ENCODE data around the gene GRIA4.
A peak's percentile ranks its signal among the peaks of the same experiment; 100 is the strongest.

Gene GRIA4

DNA sequence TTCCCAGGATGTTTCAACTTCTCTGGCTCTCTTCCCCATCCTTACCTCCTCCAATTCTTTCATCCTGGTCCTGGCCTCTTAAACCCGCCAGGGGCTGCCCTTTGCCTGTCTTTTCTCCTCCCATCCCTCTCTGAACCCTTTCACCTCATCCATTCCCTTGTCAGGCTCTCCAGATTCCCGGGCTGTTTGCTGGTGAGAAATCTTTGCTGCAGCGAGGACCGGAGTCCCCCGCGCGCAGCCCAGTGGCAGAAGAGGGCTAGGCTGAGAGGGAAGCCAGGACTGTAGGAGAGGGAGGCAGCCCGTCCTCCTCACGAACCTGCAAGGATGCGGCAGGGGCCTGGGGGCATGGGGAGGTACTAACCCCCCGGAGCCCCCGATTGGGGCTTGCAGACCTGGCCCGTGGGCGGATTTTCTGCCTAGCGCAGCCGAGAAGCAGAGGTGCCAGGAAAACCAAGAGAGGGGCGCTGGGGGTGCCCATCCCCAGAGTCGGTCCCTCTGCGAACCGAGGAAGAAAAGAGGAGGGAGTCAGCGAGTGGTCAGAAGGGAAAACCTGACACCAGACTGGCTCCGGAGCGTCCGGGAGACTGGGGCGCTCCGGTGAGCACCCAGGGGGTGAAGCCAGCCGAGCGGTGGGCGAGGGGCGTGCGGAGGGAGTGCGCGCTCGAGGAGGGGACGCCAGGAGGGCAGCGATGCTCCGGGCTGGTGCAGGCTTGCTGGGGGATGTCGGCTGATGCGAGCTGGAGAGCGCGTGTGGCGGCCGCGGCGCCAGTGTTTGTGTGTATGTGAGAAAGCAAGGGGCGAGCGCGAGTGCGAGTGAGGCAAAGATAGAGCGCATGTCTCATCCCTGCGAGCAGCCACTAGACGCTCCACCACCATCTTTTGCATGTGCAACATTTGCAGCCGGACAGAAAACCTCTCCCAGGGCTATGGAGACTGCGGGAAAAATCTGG, at the start of gene GRIA4:
GRIA4 (plus strand) TSS at position 242 of the 950 bp plus-strand sequence. CDS start 925 bp downstream, outside the sequence.
- peak; percentile 38 for DNase-seq (ENCODE audit: low read depth)
- TF ChIP-seq, protein P1, sequence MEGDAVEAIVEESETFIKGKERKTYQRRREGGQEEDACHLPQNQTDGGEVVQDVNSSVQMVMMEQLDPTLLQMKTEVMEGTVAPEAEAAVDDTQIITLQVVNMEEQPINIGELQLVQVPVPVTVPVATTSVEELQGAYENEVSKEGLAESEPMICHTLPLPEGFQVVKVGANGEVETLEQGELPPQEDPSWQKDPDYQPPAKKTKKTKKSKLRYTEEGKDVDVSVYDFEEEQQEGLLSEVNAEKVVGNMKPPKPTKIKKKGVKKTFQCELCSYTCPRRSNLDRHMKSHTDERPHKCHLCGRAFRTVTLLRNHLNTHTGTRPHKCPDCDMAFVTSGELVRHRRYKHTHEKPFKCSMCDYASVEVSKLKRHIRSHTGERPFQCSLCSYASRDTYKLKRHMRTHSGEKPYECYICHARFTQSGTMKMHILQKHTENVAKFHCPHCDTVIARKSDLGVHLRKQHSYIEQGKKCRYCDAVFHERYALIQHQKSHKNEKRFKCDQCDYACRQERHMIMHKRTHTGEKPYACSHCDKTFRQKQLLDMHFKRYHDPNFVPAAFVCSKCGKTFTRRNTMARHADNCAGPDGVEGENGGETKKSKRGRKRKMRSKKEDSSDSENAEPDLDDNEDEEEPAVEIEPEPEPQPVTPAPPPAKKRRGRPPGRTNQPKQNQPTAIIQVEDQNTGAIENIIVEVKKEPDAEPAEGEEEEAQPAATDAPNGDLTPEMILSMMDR (conservative IDR thresholded peaks at IDR 0.05; ENCODE audit: low read length), result no peak; the same call in 1 of the 2 replicates
- H3K4me3 ChIP-seq (ENCODE audit: low read length), result peak within 1 kb of the TSS; percentile 44

DNA sequence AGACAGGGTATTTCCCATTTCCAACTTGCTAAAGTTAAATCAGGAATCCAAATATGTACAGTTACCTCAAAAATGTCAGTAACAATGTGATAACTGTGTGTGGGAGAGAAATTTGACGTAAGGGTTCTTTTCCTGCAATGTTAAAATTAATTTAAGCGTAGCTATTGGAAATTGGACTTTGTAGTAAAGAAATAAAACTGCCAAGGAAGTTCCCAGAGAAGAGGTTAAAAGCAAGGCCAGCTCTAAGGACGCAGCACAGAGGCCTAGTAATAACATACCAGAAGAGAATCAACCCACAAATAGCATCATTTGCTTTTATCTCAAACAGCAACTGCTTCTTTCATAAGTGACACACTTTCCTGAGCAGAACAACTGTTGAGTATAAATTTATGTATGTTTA, 36.8 kb upstream of the GRIA4 start:
- DNase-seq (ENCODE audit: low read depth), result no peak
- no peak overlapping the region for H3K4me3 ChIP-seq (ENCODE audit: low read length)
- TF ChIP-seq, protein P1 (conservative IDR thresholded peaks at IDR 0.05; ENCODE audit: low read length), result no peak

DNA sequence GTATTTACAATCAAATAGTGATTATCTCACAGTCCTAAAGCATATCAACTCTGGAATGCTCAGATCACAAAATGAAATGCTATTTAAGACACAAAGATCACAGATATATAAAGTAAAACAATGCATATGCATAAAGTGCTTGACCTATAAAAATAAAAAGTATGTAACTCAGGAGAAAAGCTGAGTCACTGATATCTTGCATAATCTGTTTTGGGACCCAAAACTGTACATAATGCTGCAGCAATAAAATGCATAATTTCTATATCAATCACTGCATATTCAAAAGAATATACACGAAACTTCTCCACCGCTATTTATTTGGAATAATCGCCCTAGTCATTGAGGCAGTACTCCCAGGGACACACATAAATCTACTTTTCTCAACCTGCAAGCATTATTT, 34.9 kb upstream of the GRIA4 start:
- H3K4me3 ChIP-seq (ENCODE audit: low read length), result no peak overlapping the region
- TF ChIP-seq, protein P1 (conservative IDR thresholded peaks at IDR 0.05; ENCODE audit: low read length), result no peak

DNA sequence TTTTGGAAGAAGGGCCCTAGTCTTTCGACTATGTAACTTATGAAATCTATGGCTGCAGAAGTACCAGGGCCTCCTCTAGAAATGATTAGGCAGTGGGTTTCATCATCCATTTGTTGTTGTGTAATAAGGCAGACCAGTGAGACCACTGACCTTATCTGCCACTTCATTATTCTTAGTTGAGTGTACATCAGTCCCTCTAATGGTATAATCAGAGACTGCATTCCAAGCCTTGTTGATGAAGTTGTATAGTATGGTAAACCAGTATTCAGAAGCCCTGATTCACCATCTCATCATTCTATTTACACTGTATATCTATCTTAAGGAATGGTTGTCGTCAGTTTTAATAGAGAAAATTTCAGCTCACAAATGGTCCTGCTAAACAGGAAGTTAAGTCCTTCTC, 32.2 kb upstream of the GRIA4 start:
- H3K4me3 ChIP-seq (ENCODE audit: low read length), result no peak overlapping the region
- DNase-seq (ENCODE audit: low read depth), result no peak
- TF ChIP-seq, protein P1 (conservative IDR thresholded peaks at IDR 0.05; ENCODE audit: low read length), result no peak

More for the DNA sequence above, 34.9 kb upstream of the GRIA4 start:
- no peak for DNase-seq (ENCODE audit: low read depth)

DNA sequence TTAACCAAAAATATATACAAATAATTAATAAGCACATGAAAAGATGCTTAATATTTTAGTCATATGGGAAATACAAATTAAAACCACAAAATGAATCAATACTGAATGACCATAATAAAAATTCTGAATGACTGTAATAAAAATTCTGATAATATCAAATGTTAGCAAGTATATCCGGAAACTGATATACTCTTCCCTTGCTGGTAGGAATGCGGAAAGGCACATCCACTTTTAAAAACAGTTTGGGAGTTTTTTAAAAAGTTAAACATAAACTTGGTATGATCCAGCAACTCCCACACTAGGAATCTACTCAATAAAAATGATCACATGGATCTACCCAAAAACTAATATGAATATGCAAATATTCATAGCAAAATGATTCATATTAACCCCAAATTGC, 30.8 kb upstream of the GRIA4 start:
- TF ChIP-seq, protein P1 (conservative IDR thresholded peaks at IDR 0.05; ENCODE audit: low read length), result no peak
- no peak for DNase-seq (ENCODE audit: low read depth)
- no peak overlapping the region for H3K4me3 ChIP-seq (ENCODE audit: low read length)

DNA sequence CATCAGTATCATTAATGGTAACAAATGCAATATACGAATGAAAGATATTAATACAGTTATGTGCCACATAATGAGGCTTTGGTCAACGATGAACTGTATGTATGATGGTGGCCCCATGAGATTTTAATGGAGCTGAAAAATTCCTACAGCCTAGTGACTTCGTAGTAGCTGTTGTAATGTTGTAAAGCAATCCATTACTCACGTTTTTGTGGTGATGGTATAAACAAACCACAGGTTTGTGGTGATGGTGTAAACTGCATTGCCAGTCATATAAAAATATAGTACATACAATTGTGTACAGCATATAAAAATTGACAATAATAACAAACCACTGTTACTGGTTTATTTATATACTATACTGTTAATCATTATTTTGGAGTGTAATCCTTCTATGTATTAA, 27.4 kb upstream of the GRIA4 start:
- TF ChIP-seq, protein P1 (conservative IDR thresholded peaks at IDR 0.05; ENCODE audit: low read length), result no peak
- no peak for DNase-seq (ENCODE audit: low read depth)
- H3K4me3 ChIP-seq (ENCODE audit: low read length), result no peak overlapping the region

DNA sequence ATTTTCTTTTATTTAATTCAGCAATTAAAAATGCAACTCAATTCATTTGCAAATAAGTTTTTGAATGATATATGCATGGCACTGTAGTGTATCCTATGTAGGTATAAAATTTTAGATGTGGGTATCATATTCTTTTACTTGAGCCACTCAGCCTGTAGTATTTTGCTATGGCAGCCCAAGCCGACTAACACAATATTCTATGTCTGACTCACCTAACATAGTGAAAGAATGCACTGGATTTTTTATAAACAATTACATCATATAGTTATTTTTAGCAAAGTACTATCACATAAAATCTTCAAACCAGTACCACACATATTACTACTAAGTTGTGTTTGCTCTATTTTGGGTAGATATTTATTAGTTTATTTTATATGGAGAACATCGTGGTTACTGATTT, 21.9 kb upstream of the GRIA4 start:
- DNase-seq (ENCODE audit: low read depth), result peak; percentile 47
- TF ChIP-seq, protein P1 (conservative IDR thresholded peaks at IDR 0.05; ENCODE audit: low read length), result no peak

More for the DNA sequence above, 21.9 kb upstream of the GRIA4 start:
- no peak overlapping the region for H3K4me3 ChIP-seq (ENCODE audit: low read length)
